ENCODE results near the gene ARHGAP26.
"Not testable (repeated sequence)": the region's sequence is repeated elsewhere in the genome, so short reads cannot be mapped to it uniquely, and the experiment has no call there.

Gene ARHGAP26

DNA sequence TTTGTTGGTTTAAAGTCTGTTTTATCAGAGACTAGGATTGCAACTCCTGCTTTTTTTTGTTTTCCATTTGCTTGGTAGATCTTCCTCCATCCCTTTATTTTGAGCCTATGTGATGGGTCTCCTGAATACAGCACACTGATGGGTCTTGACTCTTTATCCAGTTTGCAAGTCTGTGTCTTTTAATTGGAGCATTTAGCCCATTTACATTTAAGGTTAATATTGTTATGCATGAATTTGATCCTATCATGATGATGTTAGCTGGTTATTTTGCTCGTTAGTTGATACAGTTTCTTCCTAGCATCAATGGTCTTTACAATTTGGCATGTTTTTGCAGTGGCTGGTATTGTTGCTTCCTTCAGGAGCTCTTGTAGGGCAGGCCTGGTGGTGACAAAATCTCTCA, 219.1 kb downstream of the ARHGAP26 start:
- DNase-seq (ENCODE audit: low spot score): not testable (repeated sequence)

DNA sequence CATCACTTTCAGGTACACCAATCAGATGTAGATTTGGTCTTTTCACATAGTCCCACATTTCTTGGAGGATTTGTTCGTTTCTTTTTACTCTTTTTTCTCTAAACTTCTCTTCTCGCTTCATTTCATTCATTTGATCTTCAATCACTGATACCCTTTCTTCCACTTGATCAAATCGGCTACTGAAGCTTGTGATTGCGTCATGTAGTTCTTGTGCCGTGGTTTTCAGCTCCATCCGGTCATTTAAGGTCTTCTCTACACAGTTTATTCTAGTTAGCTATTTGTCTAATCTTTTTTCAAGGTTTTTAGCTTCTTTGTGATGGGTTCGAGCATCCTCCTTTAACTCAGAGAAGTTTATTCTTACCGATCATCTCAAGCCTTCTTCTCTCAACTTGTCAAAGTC, 219.9 kb downstream of the ARHGAP26 start:
- not testable (repeated sequence) for DNase-seq (ENCODE audit: low spot score)

DNA sequence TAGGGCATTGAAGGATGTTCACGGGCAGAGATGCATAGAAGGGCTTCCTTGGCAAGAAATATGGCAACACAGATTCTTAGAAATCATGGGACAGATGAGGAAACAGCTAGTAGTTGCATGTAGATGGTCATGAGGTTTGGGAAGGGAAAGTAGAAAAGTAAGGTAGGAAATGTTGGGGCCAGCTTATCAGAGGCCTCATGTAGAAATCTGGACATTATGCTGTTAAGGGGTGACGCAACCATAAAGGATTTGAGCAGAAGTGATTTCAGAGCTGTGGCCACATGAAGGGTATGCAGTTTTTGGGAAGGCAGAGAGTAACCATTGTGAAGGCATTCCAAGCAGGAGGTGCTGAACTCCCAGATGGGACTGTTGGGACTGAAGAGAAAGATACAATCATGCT, 224.0 kb downstream of the ARHGAP26 start:
- no peak for DNase-seq (ENCODE audit: low spot score)

DNA sequence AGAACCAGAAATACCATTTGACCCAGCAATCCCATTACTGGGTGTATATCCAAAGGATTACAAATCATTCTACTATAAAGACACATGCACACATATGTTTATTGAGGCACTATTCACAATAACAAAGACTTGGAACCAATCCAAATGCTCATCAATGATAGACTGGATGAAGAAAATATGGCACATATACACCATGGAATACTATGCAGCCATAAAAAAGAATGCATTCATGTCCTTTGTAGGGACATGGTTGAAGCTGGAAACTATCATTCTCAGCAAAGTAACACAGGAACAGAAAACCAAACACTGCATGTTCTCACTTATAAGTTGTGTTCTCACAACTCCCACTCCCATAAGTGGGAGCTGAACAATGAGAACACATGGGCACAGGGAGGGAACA, 225.4 kb downstream of the ARHGAP26 start:
- not testable (repeated sequence) for DNase-seq (ENCODE audit: low spot score)

DNA sequence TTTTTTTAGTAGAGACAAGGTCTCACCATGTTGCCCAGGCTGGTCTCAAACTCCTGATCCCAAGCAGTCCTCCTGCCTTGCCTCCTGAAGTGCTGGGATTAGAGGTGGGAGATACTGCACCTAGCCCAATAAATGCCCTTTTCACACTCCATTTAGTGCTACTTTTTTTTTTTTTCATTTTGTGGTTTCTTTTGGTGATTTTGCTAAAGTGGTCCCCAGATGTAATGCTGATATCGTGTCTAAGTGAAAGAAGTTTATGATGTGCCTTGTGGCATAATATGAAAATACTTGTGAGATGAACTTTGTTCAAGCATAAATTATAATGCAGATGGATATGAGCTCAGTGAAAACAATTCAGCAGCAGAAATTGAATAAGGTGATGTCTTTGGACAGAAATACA, 227.4 kb downstream of the ARHGAP26 start:
- DNase-seq (ENCODE audit: low spot score): no peak

DNA sequence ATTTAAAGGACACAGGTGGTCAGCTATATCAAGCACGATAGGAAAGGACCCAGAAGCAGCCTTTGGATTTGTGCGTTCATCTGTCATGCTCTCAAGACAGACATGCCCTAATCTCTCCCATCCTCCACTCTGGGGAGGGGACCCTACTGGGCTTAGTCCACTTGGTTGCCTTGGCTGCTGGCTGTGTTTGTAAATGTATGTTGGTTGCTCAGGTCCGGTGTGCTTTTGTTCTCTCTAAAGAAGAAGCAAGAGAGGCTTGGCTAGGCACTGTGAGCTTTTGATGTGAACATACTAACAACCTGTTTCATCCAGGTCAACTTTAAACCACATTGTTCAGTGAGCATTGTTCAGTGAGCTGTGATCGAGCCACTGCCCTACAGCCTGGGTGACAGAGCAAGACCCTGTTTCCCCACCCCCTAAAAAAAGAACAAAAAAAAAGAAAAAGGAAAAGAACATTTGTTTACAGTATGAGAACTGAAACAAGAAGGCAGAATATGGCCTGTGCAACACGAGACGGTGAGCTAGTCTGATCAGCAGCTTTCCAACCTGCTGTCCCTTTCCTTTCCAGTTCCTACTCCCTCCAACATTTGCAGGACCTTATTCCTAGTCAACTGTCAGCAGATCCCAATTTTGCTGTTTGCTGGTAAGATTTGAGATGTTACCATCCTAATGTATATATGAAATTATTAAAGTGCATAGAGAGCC, 228.3 kb downstream of the ARHGAP26 start:
- DNase-seq (ENCODE audit: low spot score): no peak

DNA sequence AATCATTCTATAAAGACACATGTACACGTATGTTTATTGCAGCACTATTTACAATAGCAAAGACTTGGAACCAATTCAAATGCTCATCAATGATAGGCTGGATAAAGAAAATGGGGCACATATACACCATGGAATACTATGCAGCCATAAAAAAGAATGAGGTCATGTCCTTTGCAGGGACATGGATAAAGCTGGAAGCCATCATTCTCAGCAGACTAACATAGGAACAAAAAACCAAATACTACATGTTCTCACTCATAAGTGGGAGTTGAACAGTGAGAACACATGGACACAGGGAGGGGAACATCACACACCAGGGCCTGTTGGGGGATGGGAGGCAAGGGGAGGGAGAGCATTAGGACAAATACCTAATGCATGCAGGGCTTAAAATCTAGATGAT, 230.4 kb downstream of the ARHGAP26 start:
- not testable (repeated sequence) for DNase-seq (ENCODE audit: low spot score)

DNA sequence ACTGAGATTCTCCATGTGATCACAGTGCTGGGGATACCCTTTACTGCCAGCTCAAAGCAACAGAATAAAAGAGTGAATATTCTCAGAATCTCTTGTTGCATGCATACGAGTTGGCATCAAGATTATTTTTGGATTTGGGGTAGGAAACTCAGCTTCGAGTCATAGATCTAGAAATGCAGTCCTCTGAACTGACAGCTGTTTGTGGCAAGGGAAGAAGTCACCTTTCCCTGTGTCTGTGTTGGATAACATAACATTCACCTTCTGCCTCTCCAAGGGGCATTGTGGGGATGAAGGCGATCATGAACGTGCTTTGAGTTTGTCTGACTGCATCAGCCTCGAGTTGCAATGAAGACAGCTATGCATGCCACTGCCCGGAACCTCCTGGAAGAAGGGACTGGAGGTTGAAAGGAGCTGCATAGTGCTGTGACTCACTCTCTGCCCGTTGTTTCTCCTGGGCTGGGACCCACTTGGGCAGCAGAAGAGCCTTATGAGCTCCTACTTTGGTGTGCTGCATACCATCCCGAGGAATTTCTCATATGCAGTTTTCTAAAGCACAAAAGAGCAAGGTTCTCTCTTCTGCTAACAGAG, 231.7 kb downstream of the ARHGAP26 start:
- DNase-seq (ENCODE audit: low spot score): no peak

DNA sequence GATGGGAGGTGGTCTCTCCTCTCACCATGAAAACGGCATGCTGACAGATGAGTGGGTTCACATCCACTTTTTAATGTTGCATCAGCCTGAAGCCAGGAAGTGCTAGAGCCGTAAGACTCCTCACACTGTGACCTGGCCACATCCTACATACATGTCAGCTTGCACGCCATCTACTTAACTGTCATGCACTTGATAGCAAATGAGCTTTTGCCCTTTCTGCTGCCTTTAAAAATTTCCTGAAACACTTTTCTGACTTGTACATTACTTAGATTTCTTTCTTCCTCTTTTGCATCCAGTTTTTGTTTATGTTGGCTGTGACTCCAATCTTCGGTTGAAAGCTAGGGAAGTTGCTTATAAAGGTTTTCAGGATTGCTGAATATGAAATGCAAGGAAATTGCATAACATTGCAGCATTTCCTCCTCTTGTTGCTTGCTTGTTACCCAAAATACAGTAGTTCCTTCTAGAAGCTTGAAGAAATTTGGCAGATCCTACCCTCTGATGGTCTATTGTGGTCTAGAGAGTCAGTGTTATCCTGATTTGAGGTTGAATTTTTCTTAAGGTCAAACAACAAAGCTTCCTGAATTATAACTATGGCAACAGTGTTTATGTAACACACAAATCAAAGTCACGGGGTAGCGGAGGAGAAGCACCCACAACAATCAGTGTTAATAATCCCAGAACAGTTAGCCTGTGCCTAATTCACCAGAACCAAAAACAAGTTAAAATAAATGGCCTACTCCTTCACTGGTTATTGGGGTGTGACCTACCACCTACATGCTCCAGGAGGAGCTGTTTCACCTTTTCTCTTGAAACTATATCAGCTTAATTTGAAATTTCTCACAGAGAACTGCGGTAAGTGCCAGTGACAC, 232.5 kb downstream of the ARHGAP26 start:
- DNase-seq (ENCODE audit: low spot score): peak; percentile 63

DNA sequence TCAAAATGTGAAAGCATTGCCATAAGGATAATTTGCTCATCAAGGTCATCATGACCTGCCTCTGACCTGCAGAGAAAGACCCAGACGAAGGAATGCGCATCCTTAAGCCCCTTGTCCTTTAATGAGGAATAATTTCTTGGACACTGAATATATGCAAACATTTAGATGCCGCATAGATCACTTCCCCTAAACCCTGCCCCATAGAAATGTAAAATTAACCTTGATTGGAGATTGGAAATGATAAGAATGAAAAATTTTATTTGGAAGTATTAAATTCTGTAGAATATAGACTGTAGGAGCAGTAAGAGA, 233.1 kb downstream of the ARHGAP26 start:
- DNase-seq (ENCODE audit: low spot score): no peak

DNA sequence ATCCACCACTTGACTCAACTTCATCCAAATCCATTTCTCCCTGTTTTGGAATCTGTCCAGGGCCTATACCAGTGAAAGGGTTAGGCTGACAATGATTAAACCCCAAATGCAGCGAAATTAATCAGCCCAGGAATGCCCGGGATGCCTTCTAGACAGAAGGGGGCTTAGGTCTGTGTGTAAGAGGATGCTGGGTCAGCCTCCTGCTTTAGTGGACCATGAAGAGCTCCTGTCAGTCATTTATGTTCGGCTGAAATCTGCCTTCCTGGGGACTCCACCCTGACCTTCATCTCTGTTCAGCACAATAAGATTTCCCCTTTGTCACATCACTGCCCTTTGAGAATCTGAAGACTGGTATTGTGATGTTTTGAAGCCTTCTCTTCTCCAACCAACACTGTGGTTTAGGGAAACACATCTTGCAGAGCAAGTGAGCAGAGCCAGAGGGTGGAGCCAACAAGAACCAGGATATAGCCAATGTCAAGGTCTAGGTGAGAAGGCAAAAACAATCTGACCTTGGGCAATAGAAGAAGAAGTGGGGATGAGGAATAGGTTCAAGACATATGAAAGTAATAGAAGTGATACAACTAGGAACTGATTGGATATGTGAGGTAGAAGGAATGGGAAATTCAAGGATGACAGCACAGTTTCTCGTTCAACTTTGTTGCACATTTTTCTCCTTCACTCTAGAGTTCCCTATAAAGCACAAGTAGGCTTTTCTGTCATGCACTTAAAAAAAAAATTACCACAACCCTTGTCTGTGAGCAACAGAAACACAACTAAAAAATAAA, 234.4 kb downstream of the ARHGAP26 start:
- DNase-seq (ENCODE audit: low spot score): no peak

DNA sequence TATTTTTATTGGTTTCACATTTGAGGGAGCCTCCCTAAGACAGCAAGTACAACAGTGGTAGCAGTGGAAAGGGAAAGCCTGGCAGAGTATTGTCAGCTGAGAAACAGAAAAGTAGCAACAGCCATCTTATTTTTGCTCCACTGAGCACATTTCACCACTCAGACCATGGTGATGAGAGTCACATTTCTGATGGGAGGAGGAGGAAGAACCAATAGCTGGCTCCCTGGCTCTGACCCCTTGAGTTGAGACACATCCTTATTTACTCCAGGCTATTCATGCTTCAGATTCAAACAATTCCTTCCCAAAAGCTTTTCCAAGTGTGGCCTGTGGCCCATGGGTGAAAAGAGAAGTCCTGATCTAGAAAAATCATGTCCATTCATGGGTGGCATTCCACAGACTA, 236.3 kb downstream of the ARHGAP26 start:
- DNase-seq (ENCODE audit: low spot score): peak; percentile 37

DNA sequence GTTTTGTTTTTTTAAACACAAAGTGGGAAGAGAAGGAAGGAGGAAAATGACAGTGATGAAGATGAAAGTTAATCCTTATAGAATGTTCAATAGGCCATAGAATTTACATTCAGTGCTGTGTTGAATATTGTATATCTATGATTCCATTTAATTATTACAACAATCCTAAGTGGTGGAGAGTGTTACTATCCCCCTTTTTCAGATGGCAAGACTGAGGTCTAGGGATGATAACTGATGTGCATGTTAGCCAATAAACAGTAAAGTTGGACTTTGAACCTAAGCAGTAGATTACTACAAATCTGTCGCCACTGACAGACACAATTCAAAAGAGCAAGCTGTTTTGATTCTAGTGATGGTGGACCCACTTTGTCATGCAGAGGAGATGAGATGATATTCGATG, 237.9 kb downstream of the ARHGAP26 start:
- DNase-seq (ENCODE audit: low spot score): no peak

DNA sequence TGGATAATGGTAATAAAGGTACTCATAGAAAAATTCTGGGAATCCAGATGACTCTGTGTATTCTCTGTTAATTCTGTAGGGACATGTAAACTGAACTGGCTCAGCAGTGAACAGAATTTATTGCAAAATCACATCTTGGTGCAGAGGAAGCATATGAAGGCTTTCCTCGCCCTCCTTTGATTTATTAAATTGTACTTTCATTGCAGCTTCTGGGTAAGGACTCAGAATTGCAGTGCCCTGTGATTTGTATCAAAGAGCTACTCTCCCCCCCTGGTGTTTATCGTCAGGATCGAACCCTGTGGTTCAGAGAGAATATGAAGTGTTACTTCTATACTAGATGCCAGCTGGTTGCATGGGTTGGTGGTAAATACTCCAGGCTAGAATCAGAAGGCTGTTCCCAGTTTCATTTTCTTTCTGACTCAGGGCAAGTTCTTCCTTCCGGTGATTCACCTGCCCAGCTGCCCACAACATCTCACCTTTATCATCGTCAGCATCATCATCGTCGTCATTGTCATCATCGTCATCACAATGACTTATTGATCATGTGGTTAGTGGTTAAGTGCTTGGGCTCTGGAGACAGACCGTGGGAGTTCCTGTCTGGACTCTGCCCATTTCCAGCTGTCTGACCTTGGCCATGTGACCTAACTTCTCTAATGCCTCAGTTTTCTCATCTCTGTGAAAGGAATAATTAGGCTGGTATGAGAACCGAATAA, 238.8 kb downstream of the ARHGAP26 start:
- DNase-seq (ENCODE audit: low spot score): peak; percentile 28

DNA sequence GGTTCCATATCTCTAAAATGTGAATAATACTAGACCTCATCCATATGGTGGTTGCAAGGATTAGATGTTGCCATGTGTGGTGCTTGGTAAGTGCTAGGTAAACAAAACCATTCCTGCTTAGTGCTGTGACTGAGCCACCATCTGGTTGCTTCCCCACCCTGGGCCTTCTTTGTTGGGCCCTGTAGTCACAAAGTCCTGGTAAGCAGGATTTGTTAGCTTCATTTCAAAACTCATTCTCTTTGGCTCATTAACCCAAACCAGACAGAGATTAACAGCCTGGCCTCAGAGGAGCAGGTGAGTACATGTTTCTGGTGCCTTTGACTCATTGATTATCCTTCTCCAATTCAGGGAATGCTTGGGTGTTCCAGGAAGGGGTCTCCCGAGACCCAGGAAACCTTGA, 240.2 kb downstream of the ARHGAP26 start:
- no peak for DNase-seq (ENCODE audit: low spot score)

DNA sequence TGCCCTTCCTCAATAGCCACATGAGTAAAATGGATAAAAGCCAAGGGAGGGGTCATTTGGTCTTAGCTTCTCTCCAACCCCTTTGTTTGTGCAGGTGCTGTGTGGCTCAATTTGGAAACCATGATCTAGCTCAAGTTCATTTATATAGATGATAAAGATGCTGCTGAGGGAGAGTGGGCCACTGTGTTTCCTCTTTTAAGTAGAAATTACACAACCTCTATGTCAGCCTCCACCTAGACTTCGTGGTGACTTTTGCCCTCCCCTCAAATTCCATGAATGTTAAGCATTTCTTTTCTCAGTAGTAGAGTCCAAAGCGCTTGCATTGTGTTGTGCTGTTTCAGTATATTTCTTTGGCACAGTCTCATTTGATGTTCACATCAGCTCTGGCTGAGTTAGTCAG, 241.4 kb downstream of the ARHGAP26 start:
- no peak for DNase-seq (ENCODE audit: low spot score)

DNA sequence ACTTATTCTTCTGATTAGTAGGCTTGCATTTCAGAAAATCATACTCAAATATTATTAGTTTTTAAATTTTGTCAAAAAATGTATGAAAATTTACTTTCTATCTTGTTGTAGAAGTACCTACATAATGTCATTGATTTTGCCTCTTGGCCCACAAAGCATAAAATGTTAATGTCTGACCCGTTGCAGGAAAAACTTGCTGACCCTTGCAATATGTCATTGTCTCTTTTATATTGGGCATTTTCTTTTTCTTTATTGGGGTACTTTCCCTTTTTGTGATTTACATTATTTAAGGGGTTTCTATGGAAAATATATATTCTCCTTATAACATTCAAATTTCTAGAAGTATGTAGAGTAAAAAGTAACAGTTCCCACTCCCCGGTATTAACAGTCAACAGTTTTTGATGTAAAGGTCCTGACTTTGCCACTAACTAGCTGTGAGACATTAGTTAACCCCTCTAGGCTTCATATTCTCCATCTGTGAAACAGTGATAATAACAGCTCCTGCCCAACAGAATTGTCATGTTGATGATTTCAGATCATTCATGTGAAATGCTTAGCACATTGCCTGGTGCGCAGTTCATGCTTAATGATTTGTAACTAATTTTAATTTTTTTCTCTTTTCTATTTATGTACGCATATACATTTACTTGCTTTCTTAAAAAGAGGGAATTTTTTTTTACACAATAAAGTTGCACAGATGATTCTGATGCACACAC, 243.2 kb downstream of the ARHGAP26 start:
- DNase-seq (ENCODE audit: low spot score): no peak

DNA sequence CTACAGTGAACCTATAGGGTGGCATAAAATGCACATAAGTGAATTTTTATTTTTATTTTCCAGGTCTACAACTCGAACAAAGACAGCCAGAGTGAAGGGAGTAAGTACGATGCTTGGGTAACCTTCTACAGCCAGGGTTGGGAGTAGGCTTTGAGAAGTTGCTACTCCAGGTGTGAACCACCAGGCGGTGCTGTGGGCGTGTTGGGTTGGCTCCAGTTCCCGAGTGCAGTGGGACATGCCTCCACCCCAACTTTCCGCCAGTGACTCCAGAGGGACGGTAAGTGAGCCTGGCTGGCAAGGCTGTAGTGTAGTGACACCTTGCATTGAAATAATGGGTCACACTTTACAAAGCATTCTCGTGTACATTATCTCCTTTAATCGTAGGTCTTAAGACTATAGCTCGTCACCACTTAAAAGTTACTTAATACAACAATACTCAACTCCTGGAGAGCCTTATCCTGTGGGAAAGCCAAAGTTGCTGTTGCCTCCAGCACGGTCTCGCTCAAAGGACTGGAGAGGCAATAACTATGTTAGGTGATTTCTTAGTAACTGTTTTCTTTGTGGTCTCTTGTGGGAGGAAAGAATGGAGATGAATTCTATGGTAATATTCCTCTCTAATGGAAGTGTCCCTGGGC, 244.0 kb downstream of the ARHGAP26 start:
- DNase-seq (ENCODE audit: low spot score): no peak

DNA sequence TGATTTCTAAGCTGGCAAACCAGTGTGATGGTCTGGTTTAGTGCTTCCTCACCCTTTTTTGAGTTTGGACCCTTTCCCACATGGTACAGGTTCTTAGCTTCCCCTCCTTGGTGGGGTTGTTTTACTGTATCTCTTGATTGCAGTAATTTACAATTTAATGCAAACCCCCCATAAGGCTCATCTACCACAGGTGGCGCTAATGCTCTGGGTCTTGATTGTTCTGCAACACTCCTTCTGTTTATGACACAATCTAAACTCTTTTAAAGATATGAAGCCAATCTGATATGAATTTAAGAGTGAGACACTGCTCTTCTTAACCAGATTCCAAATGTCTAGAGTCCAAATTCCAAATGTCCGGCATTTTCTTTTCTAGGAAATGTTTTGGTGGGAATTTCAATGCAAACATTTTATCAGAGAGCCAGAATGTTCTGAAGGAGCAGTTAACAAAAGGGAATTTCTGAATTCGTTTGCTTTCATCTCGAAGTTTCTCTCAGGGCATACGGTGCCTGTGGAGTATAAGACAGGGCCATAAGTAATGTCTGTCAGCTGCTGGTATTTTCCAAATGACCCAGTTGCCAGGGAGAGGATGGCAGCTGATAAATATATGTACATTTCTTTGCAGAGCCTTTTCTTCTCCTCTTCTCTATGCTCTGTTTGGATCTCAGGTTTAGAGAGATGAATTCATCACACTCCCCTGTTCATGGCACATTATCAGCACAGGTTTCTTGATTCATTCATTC, 246.8 kb downstream of the ARHGAP26 start:
- no peak for DNase-seq (ENCODE audit: low spot score)

DNA sequence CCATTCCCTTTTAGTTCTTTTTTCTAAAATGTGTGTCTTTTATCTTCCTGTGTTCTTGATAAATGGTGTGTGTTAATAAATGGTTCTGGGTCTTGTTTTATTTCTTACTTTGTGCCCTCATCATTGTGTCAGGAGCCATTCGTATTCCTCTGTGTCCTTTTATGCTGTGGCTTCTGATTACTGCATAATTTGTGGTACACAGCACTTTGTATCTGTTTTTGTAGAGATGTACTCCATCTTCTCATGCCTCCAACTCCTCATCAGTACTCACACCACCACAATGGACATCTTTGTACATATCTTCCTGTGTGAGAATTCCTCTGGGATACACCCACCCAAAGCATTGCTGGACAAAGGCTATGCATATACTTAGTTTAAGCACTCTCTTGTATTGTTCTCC, 247.4 kb downstream of the ARHGAP26 start:
- DNase-seq (ENCODE audit: low spot score): no peak
